Lower leg skin (tissue), 3 donors: Measurements from ENCODE around the gene RSPO4.

Source experiments
- CTCF ChIP-seq, 3 donors: fragments of 450-650 bp; IDR thresholded peaks; one replicate each; pipeline ENCODE4 v1.5.1; 2016; ENCODE audit warnings: antibody characterized with exemption in 3 of 3, mild to moderate bottlenecking in 3 of 3, moderate library complexity in 2 of 3
- POLR2A ChIP-seq, 2 donors: fragments of 450-650 bp; IDR thresholded peaks; one replicate each; pipeline ENCODE4 v1.6.1; 2016 to 2017; ENCODE audit warnings: antibody characterized with exemption in 2 of 2, mild to moderate bottlenecking in 1 of 2, moderate library complexity in 1 of 2

- TF ChIP-seq CTCF (IDR thresholded peaks at IDR 0.05) (no peak), POLR2A (IDR thresholded peaks at IDR 0.05) (no peak)
Measured at GRCh38 chr20:1033751-1034414, 31.8 kb upstream of the RSPO4 start.
